LHCN-M2 (cell line): ENCODE measurements around the gene MTCP1. TPM values are rescaled to one million over a fixed set of nuclear protein-coding genes. Genes with fewer than 3 reads are reported as not detected.

Experiments
- DNase-seq: peaks from one replicate; pipeline ENCODE4 v3.0.0-alpha.2; 2012; ENCODE audit warnings: low read depth
- polyA plus RNA-seq: library from polyadenylated mRNA; unstranded; fragments of >200 nt; gene quantifications from one replicate; pipeline ENCODE4 v1.2.1, GENCODE V29; 2012; ENCODE audit warnings: missing spikeins
- total RNA-seq: library from RNA; depleted of rRNA; stranded (reverse); fragments of >200 nt; gene quantifications from 2 replicates; pipeline ENCODE4 v1.2.3, GENCODE V29; 2014; rRNA removed

Gene MTCP1, protein sequence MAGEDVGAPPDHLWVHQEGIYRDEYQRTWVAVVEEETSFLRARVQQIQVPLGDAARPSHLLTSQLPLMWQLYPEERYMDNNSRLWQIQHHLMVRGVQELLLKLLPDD
- total RNA-seq, result 2.0 and 7.2 TPM in 2 replicates
- polyA plus RNA-seq, result 16.9 TPM

DNA sequence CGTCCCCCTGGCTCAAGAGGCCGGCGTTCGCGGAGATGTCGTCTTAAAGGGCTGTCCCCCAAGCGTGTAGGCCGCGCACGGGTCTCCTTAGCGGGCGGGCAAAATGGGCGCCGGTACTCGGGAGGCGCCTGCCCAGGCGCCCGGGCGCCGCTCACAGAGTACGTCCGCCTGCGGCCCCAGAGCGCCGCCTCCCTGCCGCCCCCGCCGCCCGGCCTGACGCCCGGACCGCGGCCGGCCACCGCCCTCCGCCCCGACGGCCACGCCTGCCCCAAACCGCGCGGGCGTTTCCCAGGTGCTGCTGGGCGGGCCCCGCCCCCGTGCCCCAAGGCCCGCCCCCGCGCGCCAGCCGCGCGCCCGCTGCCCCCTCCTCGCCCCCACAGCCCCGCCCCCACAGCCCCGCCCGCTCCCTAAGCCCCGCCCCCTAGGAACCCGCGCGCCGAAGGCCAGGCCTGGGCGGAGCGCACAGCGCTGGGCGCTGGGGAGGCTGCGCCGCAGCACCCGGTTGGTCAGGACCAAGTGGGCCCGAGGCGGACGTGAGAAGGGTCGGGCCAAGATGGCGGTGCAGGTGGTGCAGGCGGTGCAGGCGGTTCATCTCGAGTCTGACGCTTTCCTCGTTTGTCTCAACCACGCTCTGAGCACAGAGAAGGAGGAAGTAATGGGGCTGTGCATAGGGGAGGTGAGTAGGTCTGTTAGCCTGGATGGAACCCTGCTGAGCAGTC is at the start of gene MTCP1, which contains the start of the genes BRCC3 and CMC4:
Gene MTCP1 (minus strand): TSS at position 162 of the 719 bp plus-strand sequence. CDS start 5,126 bp downstream, outside the sequence.
Gene BRCC3 (plus strand): TSS at position 534 of the 719 bp plus-strand sequence. CDS start 20 bp downstream, at position 554.
Gene CMC4 (minus strand): TSS at position 162 of the 719 bp plus-strand sequence. CDS start 7,113 bp downstream, outside the sequence.
- peak; percentile 71 for DNase-seq

DNA sequence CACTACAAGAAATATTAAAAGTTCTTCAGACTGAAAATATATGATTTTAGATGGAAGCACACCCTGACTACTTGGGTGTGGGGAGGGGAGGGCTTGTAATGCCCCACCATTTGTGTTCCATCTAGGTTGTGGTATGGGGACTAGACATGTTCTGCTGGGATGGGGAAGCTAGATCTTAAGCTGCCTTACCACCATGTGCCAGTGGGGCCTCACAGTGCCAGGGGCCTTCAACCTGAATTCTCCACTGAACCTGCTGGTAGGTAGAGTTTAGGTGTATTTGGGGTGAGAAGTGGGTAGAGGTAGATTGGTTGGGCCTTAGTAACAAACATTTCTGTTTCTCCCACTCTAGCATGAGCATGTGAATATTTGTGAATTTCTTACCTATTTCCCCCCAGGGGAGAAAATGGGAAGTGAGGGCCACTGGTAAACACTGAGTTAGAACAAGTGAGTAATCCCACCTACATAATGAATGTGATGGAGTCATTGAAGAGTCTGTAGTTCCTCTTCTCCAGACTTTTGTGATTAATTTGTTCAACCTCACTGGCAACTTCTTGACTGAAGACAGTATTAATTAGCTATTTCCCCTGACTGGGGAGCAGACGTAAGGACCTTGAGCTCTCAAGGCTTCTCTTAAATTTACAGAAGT is 44.4 kb upstream of the MTCP1 start:
- no peak for DNase-seq

DNA sequence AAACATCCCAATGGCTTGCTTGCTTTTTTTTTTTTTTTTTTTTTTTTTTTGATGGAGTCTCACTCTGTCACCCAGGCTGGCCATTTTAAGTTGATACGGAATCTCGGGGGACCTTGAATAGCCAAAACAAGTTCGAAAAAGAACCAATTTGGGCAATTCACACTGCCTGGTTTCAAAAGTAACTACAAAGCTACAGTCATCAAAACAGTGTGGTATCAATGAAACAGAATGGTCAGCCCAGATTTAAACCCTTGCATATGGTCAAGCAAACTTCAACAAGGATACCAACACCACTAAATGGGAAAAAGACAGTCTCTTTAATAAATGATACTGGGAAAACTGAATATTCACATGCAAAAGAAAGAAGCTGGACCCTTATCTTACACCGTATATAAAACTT is 42.2 kb upstream of the MTCP1 start:
- no peak for DNase-seq

DNA sequence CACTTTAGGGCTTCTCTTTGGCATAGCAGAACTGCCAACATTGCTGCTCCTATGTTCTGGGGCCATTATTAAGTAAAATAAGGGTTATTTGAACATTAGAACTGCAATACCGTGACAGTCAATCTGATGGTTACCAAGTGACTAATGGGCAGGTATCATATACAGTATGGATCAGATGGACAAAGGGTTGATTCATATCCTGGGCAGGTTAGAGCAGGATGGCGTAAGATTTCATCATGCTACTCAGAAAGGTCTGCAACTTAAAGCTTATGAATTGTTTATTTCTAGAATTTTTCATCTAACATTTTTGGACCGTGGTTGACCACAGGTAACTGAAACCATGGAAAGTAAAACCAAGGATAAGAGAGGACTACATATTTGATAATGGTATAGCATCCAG is 41.2 kb upstream of the MTCP1 start:
- no peak for DNase-seq

DNA sequence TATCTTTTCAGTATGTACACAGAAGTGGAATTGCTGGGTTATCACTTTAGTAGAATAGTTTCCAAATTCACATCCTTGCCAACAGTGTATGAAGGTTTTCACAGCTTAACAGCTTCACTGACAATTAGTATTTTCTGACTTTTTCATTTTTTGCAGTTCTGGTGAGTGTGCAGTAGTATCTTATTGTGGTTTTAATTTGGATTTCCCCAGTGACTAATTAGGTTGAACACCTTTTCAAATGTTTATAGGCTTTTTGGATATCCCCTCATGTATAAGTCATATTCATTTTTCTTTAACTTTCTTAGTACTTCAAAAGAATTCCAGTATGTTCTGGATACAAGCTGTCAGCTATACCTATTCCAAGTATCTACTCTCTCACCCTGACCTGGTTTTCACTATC is 37.5 kb upstream of the MTCP1 start:
- no peak for DNase-seq

DNA sequence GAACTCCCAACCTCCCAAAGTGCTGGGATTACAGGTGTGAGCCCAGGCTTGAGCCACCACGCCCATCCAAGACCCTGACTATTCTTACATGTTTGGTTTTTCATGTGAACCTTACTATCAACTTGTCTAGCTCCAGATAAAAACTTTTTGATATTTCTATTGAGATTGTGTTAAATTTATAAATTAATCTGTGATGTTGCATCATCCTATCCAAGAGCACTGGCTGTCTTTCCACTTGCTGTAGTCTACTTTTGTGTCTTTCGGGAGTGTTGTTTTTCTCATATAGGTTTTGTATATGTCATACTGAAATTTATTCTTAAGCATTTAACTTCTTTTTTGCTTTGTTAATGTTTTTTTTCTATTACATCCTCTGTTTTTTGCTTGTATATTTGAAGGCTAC is 35.0 kb upstream of the MTCP1 start:
- no peak for DNase-seq

DNA sequence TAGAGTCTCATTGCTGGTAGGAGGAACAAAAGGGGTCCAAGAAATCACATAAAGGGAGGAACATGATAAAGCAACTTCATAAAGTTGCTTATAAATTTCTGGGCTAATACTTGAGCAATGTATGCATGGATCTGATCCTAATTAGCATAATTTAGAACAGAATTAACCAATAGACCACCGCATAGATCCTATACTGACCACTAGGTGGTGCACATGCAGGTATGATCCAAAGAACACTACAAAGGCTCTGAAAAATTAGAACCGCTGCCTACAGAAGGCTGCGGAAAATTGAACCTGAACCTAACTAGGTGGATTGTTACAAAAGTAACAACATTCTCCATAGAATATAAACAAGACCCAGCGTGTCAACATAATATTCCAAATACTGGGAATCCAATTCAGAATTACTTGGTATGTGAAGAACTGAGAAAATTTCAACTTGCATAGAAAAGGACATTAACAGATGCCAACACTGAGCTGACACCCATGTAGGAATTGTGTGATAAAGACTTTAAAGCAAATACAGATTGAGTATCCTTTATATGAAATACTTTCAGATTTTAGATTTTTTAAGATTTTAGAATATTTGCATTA is 23.6 kb upstream of the MTCP1 start:
- DNase-seq, result no peak

DNA sequence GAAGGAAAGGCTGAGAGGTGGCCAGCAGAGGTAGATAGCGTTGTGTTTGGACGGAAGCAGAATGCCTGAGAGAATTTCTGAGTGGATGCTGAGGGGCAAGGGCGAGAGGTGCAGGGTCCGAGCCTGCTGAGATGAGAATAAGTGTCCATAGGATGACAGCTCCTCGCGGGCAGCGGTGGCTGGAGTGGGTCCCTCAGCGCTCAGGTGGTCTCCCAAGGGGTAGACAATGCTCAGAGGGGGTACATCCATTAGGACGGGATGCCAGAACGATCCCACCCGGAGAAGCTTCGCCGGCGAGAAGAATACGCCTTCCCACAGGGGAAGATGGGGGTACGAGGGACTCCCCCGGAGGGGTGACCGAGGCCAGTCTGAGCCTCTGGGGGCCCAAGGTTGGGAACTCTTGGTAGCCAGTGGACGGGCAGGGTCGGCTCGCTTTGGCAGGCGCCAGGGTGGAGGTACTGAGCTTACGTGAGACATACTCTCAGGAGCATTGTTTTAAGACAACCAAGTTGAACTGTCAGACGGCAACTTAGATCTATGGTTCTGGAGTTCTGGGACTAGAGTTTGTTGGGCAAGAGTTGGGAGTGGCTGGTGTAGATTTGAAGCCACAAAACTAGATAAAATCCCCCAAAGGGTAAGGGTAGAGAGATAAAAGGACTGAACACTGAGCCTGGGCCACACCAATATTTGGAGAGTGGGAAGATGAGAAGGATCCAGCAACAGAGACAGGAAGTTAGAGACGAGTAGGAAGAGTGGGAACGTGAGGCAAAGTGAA is 16.2 kb upstream of the MTCP1 start:
- no peak for DNase-seq

DNA sequence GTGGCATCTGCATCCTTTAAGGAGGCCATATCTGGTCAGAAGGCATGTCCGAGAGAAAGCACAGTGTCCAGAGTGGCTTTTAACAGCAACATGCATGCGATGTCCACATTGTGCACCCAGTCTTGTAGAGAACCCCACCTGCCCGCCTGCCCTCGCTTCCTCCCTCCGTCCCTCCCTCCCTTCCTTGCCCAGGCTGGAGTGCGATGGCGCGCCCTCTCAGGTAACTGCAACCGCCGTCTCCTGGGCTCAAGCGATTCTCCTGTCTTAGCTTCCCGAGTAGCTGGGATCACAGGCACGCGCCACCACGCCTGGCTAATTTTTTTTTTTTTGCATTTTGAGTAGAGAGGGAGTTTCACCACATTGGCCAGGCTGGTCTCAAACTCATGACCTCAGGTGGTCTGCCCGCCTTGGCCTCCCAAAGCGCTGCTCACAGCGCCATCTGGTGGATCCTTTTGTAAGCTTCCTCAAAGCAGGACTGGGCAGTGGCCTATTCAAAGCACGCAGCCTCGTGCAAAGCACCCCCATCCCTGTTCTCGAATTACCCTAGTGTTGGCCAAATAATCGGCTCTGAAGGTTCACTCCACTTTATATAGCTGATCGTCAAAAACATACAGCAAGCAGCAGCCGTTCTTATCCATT is 15.4 kb upstream of the MTCP1 start:
- DNase-seq, result peak; percentile 19

DNA sequence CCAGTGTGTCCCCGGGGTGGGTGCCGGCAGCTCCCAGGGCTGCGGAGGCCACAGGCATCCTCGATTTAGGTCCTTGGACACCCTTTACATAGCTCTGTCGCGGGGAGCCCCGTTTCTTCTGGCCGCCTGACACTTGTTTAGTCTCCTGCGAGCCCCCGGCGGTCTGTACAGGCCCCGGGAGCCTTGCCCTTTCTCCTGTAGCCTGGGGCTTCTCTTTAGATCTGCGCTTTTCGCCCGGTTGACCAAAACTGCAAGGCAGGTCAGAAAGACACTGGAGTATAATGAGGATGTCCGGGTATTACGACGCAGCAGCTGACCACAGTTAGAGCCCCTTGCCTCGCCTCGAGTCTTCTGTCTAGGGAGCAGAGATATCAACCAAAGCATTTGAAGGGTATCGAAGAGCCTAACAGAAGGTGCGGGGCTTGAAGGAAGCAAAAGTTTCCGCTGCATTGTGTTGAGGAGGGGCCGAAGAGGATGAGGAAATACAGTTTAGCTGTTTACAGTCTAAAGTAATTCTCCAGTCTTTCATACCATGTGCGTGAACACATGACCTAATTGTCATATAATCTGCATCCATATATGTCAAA is 851 bp upstream of the MTCP1 start:
- DNase-seq, result no peak

DNA sequence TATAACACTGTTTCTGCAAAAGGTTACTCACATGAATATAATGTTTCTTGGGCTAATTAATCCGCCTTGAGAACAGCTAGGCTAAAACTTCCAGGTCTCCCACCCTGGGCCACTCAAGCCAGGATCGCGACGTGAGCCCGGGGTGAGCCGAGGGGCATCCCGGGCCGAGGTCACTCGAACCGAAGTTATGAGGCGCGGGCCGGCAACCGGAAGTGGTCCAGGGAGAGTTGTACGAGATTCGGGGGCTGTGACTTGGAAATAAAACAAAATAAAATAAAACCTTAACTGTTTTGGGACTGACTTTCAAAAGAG is 317 bp downstream of the MTCP1 start:
- no peak for DNase-seq

DNA sequence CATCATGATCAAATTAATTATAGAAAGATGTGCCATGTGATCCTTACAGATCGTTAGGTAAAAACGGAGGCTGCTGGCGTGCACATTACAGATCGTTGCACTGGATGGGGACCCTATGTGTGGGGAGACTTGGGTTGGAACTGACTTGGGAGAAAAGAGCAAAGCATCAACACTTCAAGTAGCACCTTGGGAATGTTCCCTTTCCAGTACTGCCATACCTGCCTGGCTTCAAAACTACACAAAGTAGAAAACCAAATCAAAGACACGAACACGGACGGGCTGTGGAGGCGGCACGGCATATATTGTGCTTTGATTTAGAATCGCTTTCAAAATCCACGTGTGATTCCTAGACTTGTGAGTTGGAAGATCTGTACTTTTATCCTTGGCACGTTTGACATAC is 898 bp downstream of the MTCP1 start:
- no peak for DNase-seq

DNA sequence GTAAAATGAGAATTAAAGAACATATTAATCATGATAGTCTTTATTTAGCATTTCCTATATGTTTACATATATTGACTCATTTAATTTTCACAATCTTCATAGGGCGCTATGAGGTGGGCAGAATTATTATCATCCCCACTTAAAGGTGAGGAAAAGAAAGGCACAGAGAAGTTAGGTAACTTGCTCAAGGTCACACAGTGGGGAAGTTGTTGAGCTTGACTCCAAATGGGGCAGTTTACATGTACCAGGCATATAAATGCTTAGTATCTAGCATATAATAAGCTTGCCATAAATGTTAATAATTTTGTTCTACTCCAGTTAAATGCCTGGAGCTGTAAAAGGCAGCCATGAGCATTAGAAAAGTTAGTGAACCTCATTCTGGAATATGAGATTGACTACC is 1.5 kb downstream of the MTCP1 start:
- DNase-seq, result no peak

DNA sequence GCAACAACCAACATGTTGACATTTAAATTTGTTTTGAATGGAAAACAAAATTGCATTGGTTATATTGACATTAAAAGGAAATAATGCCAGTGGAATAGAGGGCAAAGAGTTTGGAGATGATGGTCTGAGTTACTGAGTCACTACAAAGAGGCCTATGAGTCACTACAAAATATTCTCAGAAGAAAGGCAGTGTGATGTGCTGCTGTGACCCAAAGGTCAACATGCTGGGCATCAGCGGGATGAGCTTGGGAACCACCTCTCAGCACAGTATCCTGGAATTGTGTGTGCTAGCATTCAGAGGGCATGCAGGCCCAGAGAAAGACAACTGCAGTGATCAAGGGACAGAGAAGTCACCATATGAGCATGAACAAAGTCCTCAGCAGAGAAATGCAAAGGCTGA is 2.8 kb downstream of the MTCP1 start:
- peak; percentile 81 for DNase-seq

DNA sequence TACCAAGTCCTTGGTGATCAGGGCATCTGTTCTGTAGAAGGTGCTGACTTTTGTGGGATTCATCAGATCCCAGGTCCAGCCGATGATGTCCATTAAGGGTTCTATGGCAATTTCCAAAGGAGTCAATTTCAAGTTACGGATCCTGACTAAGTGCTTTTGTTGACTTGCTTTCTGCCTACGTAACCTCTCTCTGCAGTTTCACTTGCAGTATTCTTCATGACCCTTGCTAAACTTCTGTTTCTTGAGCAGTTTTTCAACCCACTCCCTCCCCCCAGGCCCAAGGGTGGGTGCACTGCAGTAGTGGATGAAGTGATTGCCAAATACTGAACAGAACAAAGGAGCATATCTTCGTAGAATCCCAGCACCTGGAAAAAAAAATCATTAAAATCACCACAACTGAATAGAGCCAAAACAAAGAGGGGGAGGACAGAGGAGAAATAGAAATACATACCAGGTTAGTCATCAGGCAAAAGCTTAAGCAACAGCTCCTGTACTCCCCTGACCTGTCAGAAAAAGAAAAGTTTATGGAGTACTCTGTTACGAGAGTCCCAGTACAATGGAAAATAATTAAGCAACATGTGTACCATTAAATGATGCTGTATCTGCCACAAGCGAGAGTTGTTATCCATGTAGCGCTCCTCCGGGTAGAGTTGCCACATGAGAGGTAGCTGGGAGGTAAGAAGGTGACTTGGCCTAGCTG is 5.8 kb downstream of the MTCP1 start:
- DNase-seq, result peak; percentile 52

DNA sequence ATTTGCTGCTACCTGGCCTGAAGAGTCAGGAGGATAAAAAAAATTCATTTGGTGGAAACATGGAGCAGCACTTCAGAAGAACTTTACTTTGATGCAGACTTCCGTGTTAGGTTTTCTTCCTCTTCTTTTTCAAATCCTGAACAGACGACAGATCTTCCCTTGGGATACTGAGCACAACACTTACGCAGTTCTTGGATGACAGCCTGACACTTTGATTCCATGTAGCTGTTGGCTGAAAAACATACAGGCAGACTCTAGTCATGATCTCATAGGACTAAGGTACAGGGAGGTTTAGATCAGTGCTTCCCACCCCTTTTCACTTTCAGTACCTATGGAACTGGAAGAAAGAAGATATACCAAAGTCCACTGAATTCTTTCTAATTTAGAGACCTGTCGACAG is 9.2 kb downstream of the MTCP1 start:
- no peak for DNase-seq

DNA sequence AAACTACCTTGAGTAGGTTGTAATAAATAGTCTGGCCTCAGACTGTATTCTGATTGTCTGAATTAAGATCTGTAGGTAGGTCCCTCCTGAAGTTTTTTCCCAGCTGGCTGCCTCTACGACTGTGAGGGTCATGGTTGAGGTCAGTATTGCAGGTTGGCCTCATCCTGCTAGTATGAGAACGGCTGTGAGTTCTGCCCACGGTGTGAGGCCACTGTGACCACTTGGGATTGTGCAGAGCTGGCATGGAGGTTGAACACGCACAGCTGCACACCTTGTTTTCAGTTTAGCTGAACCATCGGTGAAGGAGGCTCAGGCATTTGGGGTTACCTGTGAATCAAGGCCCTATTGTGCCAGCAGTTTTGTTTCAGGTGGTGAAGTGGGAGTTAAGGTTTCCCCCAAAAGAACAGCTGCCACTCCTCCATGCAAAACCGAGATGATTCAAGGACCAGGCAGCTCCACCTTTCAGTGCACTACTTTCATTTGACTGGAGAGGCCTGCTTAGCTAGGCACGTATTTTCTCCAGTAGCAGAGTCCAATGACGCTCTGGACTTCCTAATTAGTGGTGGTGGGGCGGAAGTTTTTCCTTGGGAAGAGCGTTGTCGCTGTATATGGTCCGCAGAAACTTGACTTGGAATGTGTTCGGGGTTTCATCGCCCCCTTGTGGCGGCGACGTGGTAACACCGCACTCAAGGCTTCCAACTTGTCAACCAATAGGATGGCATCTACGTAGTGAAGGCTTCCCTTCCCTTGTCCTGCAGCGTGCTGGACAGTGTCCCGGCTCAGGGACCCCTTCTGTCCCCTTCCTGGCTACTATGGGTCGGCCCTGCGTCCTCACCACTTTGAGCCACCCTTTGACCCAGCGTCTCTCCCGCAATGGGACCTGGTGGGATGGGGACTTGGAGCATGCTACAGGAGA is 13.8 kb downstream of the MTCP1 start:
- DNase-seq, result peak; percentile 60

DNA sequence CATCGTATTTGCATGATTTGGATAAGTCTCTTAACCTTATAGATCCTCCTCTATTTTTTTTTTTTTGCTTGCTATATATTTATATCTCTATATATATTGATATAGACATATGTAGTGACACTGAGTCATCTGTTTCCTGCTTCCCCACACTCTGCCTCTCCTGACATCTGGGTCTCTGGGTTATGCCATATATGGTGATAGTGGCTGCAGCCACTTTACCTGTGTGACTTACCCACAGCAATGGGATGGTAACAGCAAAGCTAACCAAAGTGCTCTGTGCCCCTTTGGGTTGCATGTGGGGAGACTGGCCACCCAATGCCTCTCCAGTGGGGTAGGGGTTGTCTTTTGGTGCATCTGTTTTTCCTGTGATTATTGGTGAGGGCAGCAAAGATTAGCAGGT is 14.5 kb downstream of the MTCP1 start:
- no peak for DNase-seq

DNA sequence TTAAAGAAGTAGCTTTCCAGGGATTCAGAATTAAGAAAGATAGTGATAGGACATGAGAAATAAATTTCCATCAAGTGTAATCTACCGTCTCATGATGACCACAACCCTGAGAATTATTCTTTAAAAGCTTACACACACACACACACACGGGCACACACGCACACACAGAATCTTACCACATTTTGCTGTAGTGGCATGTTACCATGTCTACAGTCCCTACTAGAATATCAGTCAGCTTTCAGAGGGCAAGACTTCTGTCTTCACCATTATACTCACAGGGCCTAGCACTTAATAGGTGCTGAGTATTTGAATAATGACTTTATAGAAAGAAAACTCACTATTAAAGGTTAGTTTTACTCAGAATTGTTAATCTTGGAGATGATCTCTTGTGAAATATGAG is 15.4 kb downstream of the MTCP1 start:
- DNase-seq, result no peak
